Stimulated activated CD8-positive, alpha-beta memory T cell treated with anti-CD3 and anti-CD28 coated beads, Interleukin-2, amount 100 ng/mL, for 1 hour (primary cell): Measurements from ENCODE around the gene RSPRY1.
"Not testable (repeated sequence)": the region's sequence is repeated elsewhere in the genome, so short reads cannot be mapped to it uniquely, and the experiment has no call there.

Source experiments
- DNase-seq, 2 donors: peaks; one replicate each; pipeline ENCODE4 v3.0.0-alpha.2; 2020; ENCODE audit warnings: low read depth in 2 of 2

The RSPRY1 gene

GRCh38 chr16:57271867-57272495 lies 85.9 kb downstream of the RSPRY1 start:
- no peak for DNase-seq

- DNase-seq, result no peak
Measured at GRCh38 chr16:57273359-57273758, 87.2 kb downstream of the RSPRY1 start.

GRCh38 chr16:57273826-57274225 lies 87.7 kb downstream of the RSPRY1 start:
- DNase-seq, result no peak

- DNase-seq, result not testable (repeated sequence)
Measured at GRCh38 chr16:57275946-57276345, 89.8 kb downstream of the RSPRY1 start.

- DNase-seq, result no peak
Measured at GRCh38 chr16:57276596-57276995, 90.5 kb downstream of the RSPRY1 start.

- no peak for DNase-seq
Measured at GRCh38 chr16:57277586-57277985, 91.5 kb downstream of the RSPRY1 start.

GRCh38 chr16:57278494-57278893 lies 92.4 kb downstream of the RSPRY1 start:
- no peak for DNase-seq

GRCh38 chr16:57279780-57280638 lies 93.9 kb downstream of the RSPRY1 start:
- no peak for DNase-seq

GRCh38 chr16:57281791-57282190 lies 95.7 kb downstream of the RSPRY1 start:
- DNase-seq, result no peak

- no peak for DNase-seq
Measured at GRCh38 chr16:57282510-57283213, 96.5 kb downstream of the RSPRY1 start.

GRCh38 chr16:57283214-57283958 lies 97.3 kb downstream of the RSPRY1 start:
- no peak for DNase-seq

GRCh38 chr16:57283959-57284208 lies 97.8 kb downstream of the RSPRY1 start:
- no peak for DNase-seq

GRCh38 chr16:57284209-57284951 lies 98.3 kb downstream of the RSPRY1 start, which contains the start of gene PLLP:
Gene PLLP (minus strand): TSS chr16:57284672. CDS start chr16:57284540, 132 bp downstream.
- DNase-seq, result no peak

- no peak for DNase-seq
Measured at GRCh38 chr16:57284952-57285363, 98.8 kb downstream of the RSPRY1 start.

- DNase-seq, result no peak
Measured at GRCh38 chr16:57285379-57285778, 99.2 kb downstream of the RSPRY1 start.

GRCh38 chr16:57289391-57290257 lies 103.5 kb downstream of the RSPRY1 start:
- no peak for DNase-seq
